NCI-H510A treated with DMSO at 0.1 percent for 48 hours (cell line): Measurements from ENCODE around the gene PROP1.
A peak's percentile ranks its signal among the peaks of the same experiment; 100 is the strongest.
"Not testable (repeated sequence)": the region's sequence is repeated elsewhere in the genome, so short reads cannot be mapped to it uniquely, and the experiment has no call there.

Experiments
- DNase-seq: peaks from one replicate; lab custom pipeline; 2025; lab: John Stamatoyannopoulos, UW

The PROP1 gene

GRCh38 chr5:177945145-177945544 is 50.9 kb downstream of the PROP1 start:
- DNase-seq = not testable (repeated sequence)

- peak; percentile 4 for DNase-seq
These were observed 52.0 kb downstream of the PROP1 start for GRCh38 chr5:177943805-177944736.

GRCh38 chr5:177942896-177943295 is 53.1 kb downstream of the PROP1 start:
- DNase-seq = not testable (repeated sequence)
